ENCODE results near the gene PPP2R2B. TPM values are rescaled to one million over a fixed set of nuclear protein-coding genes. Genes with fewer than 3 reads are reported as not detected.

The PPP2R2B gene
- total and polyA plus RNA-seq, 4 donors: 0.15 to 1.2 (median 0.55) TPM

GRCh38 chr5:146568161-146568560 lies 310.4 kb downstream of the PPP2R2B start:
- ATAC-seq (ENCODE audit: insufficient read depth, low FRiP score): no peak
- TF ChIP-seq CTCF (IDR thresholded peaks at IDR 0.05; ENCODE audit: control extremely low read depth, extremely low read depth): no peak
- no peak overlapping the region for H3K9ac ChIP-seq (ENCODE audit: insufficient read depth in 1 of 2, low read length in 2 of 2)
- H3K36me3 ChIP-seq (ENCODE audit: control insufficient read depth in 4 of 4, insufficient read depth in 4 of 4, low read length in 4 of 4): no peaks in the 10 kb centered on the region
- no peaks in the 10 kb centered on the region for H3K9me3 ChIP-seq (ENCODE audit: control insufficient read depth in 4 of 4, insufficient read depth in 3 of 4, low read length in 3 of 4)
- no peaks in the 10 kb centered on the region for H3K4me1 ChIP-seq (ENCODE audit: control insufficient read depth in 5 of 5, insufficient read depth in 5 of 5, low read length in 5 of 5)
- H3K27me3 ChIP-seq (ENCODE audit: control insufficient read depth in 3 of 3, insufficient read depth in 3 of 3, low read length in 2 of 3): no peaks in the 10 kb centered on the region
- H3K4me3 ChIP-seq: no peak overlapping the region
- no peak overlapping the region for H3K27ac ChIP-seq (ENCODE audit: low read depth in 1 of 2, low read length in 1 of 2)
- no peak for DNase-seq
- 88 to 92% methylated on average over 2 of the region's 2 CpGs for WGBS, 2 donors

GRCh38 chr5:146565764-146566367 lies 312.7 kb downstream of the PPP2R2B start:
- H3K9ac ChIP-seq (ENCODE audit: insufficient read depth in 1 of 2, low read length in 2 of 2): no peak overlapping the region
- TF ChIP-seq CTCF (IDR thresholded peaks at IDR 0.05; ENCODE audit: control extremely low read depth, extremely low read depth): no peak
- H3K27me3 ChIP-seq (ENCODE audit: control insufficient read depth in 3 of 3, insufficient read depth in 3 of 3, low read length in 2 of 3): no peaks in the 10 kb centered on the region
- H3K4me1 ChIP-seq (ENCODE audit: control insufficient read depth in 5 of 5, insufficient read depth in 5 of 5, low read length in 5 of 5): no peaks in the 10 kb centered on the region
- ATAC-seq (ENCODE audit: insufficient read depth, low FRiP score): no peak
- H3K27ac ChIP-seq (ENCODE audit: low read depth in 1 of 2, low read length in 1 of 2): no peak overlapping the region
- no peaks in the 10 kb centered on the region for H3K9me3 ChIP-seq (ENCODE audit: control insufficient read depth in 4 of 4, insufficient read depth in 3 of 4, low read length in 3 of 4)
- H3K36me3 ChIP-seq (ENCODE audit: control insufficient read depth in 4 of 4, insufficient read depth in 4 of 4, low read length in 4 of 4): no peaks in the 10 kb centered on the region
- peak; percentile 42 to 64 (median 44) for DNase-seq
- WGBS, 2 donors: 21 to 30% methylated on average over 7 of the region's 7 CpGs
- H3K4me3 ChIP-seq: no peak overlapping the region

- no peak overlapping the region for H3K9ac ChIP-seq (ENCODE audit: insufficient read depth in 1 of 2, low read length in 2 of 2)
- H3K4me3 ChIP-seq: no peak overlapping the region
- 57 to 77% methylated on average over 2 of the region's 2 CpGs for WGBS, 2 donors
- H3K4me1 ChIP-seq (ENCODE audit: control insufficient read depth in 5 of 5, insufficient read depth in 5 of 5, low read length in 5 of 5): peaks cover 0 to 1% (median 0%) of the 10 kb centered on the region in 5 donors
- H3K36me3 ChIP-seq (ENCODE audit: control insufficient read depth in 4 of 4, insufficient read depth in 4 of 4, low read length in 4 of 4): no peaks in the 10 kb centered on the region
- no peaks in the 10 kb centered on the region for H3K27me3 ChIP-seq (ENCODE audit: control insufficient read depth in 3 of 3, insufficient read depth in 3 of 3, low read length in 2 of 3)
- no peak for ATAC-seq (ENCODE audit: insufficient read depth, low FRiP score)
- DNase-seq: no peak
- no peak for TF ChIP-seq CTCF (IDR thresholded peaks at IDR 0.05; ENCODE audit: control extremely low read depth, extremely low read depth)
- no peaks in the 10 kb centered on the region for H3K9me3 ChIP-seq (ENCODE audit: control insufficient read depth in 4 of 4, insufficient read depth in 3 of 4, low read length in 3 of 4)
- no peak overlapping the region for H3K27ac ChIP-seq (ENCODE audit: low read depth in 1 of 2, low read length in 1 of 2)
These were observed 314.4 kb downstream of the PPP2R2B start for GRCh38 chr5:146564007-146564762.

Measured in lung (tissue), 12 donors.